Measurements from ENCODE around the gene GPR183. TPM values are rescaled to one million over a fixed set of nuclear protein-coding genes. Genes with fewer than 3 reads are reported as not detected.

Gene GPR183
- total and polyA plus RNA-seq, 2 donors (not counting 1 experiment from before 2014, with no cell fraction given), result 0.27 TPM; not detected in 1

GRCh38 chr13:99344610-99345208 lies 37.5 kb upstream of the GPR183 start:
- Histone ChIP-seq H3K4me3 (replicated peaks in 1 of 4; ENCODE audit: control extremely low read depth in 1 of 4, insufficient read depth in 1 of 4, low read depth in 3 of 4, low read length in 4 of 4) (no peak overlapping the region), H3K36me3 (ENCODE audit: control insufficient read depth, insufficient read depth, low read length) (no peaks in the 10 kb centered on the region)

GRCh38 chr13:99342723-99343315 lies 35.6 kb upstream of the GPR183 start:
- no peak overlapping the region for H3K27ac ChIP-seq (ENCODE audit: insufficient read depth, low read length)
- no peak overlapping the region for H3K9ac ChIP-seq (ENCODE audit: insufficient read depth, low read length)
- no peak overlapping the region for H3K4me2 ChIP-seq (ENCODE audit: extremely low read depth, insufficient read depth, low read length)
- no peaks in the 10 kb centered on the region for H3K27me3 ChIP-seq (ENCODE audit: control insufficient read depth, insufficient read depth, low read length)
- no peaks in the 10 kb centered on the region for H3K36me3 ChIP-seq (ENCODE audit: control insufficient read depth, insufficient read depth, low read length)
- H3K79me2 ChIP-seq (ENCODE audit: control insufficient read depth, insufficient read depth, low read length), result no peaks in the 10 kb centered on the region
- no peak overlapping the region for H3K4me3 ChIP-seq (replicated peaks in 1 of 4; ENCODE audit: control extremely low read depth in 1 of 4, insufficient read depth in 1 of 4, low read depth in 3 of 4, low read length in 4 of 4)
- H2AFZ ChIP-seq (ENCODE audit: low read length), result no peak overlapping the region
- no peaks in the 10 kb centered on the region for H3K4me1 ChIP-seq (ENCODE audit: control insufficient read depth, extremely low read depth, insufficient read depth, low read length)
- no peak for DNase-seq (ENCODE audit: low read depth in 2 of 2)
- no peaks in the 10 kb centered on the region for H3K9me3 ChIP-seq (ENCODE audit: control insufficient read depth, insufficient read depth, low read depth, low read length)
- TF ChIP-seq CTCF (conservative IDR thresholded peaks at IDR 0.05 in 1 of 2, IDR thresholded peaks at IDR 0.05 in 1 of 2; ENCODE audit: low read depth in 1 of 2, low read length in 2 of 2) (no peak), EZH2 (IDR thresholded peaks at IDR 0.05; ENCODE audit: low read length, missing control alignments) (no peak)
- no peaks in the 10 kb centered on the region for H4K20me1 ChIP-seq (ENCODE audit: control insufficient read depth, extremely low read depth, insufficient read depth, low read length)

More at GRCh38 chr13:99344610-99345208, 37.5 kb upstream of the GPR183 start:
- Histone ChIP-seq H4K20me1 (ENCODE audit: control insufficient read depth, extremely low read depth, insufficient read depth, low read length) (no peaks in the 10 kb centered on the region), H3K9me3 (ENCODE audit: control insufficient read depth, insufficient read depth, low read depth, low read length) (no peaks in the 10 kb centered on the region), H3K27ac (ENCODE audit: insufficient read depth, low read length) (no peak overlapping the region), H3K4me2 (ENCODE audit: extremely low read depth, insufficient read depth, low read length) (no peak overlapping the region), H3K79me2 (ENCODE audit: control insufficient read depth, insufficient read depth, low read length) (no peaks in the 10 kb centered on the region), H2AFZ (ENCODE audit: low read length) (no peak overlapping the region), H3K9ac (ENCODE audit: insufficient read depth, low read length) (no peak overlapping the region), H3K27me3 (ENCODE audit: control insufficient read depth, insufficient read depth, low read length) (no peaks in the 10 kb centered on the region), H3K4me1 (ENCODE audit: control insufficient read depth, extremely low read depth, insufficient read depth, low read length) (no peaks in the 10 kb centered on the region)
- no peak for DNase-seq (ENCODE audit: low read depth in 2 of 2)
- TF ChIP-seq CTCF (conservative IDR thresholded peaks at IDR 0.05 in 1 of 2, IDR thresholded peaks at IDR 0.05 in 1 of 2; ENCODE audit: low read depth in 1 of 2, low read length in 2 of 2) (no peak), EZH2 (IDR thresholded peaks at IDR 0.05; ENCODE audit: low read length, missing control alignments) (no peak)

- no peak overlapping the region for H3K9ac ChIP-seq (ENCODE audit: insufficient read depth, low read length)
- no peaks in the 10 kb centered on the region for H3K79me2 ChIP-seq (ENCODE audit: control insufficient read depth, insufficient read depth, low read length)
- no peaks in the 10 kb centered on the region for H4K20me1 ChIP-seq (ENCODE audit: control insufficient read depth, extremely low read depth, insufficient read depth, low read length)
- H3K27ac ChIP-seq (ENCODE audit: insufficient read depth, low read length), result no peak overlapping the region
- H3K4me2 ChIP-seq (ENCODE audit: extremely low read depth, insufficient read depth, low read length), result no peak overlapping the region
- DNase-seq (ENCODE audit: low read depth in 2 of 2), result no peak
- no peak overlapping the region for H2AFZ ChIP-seq (ENCODE audit: low read length)
- H3K4me3 ChIP-seq (replicated peaks in 1 of 4; ENCODE audit: control extremely low read depth in 1 of 4, insufficient read depth in 1 of 4, low read depth in 3 of 4, low read length in 4 of 4), result no peak overlapping the region
- no peaks in the 10 kb centered on the region for H3K27me3 ChIP-seq (ENCODE audit: control insufficient read depth, insufficient read depth, low read length)
- no peaks in the 10 kb centered on the region for H3K4me1 ChIP-seq (ENCODE audit: control insufficient read depth, extremely low read depth, insufficient read depth, low read length)
- no peaks in the 10 kb centered on the region for H3K36me3 ChIP-seq (ENCODE audit: control insufficient read depth, insufficient read depth, low read length)
- no peaks in the 10 kb centered on the region for H3K9me3 ChIP-seq (ENCODE audit: control insufficient read depth, insufficient read depth, low read depth, low read length)
- TF ChIP-seq CTCF (conservative IDR thresholded peaks at IDR 0.05 in 1 of 2, IDR thresholded peaks at IDR 0.05 in 1 of 2; ENCODE audit: low read depth in 1 of 2, low read length in 2 of 2) (no peak), EZH2 (IDR thresholded peaks at IDR 0.05; ENCODE audit: low read length, missing control alignments) (no peak)
These were observed 34.9 kb upstream of the GPR183 start for GRCh38 chr13:99341969-99342722.
